Right lobe of liver (tissue), 4 donors: ENCODE data around the gene ASCL2.

Experiments used
- POLR2A ChIP-seq: fragments of 450-650 bp; IDR thresholded peaks from one replicate; pipeline ENCODE4 v1.6.1; 2017; ENCODE audit warnings: antibody characterized with exemption, mild to moderate bottlenecking
- TF ChIP-seq, protein P1 (sequence below), 4 donors: fragments of 200-600 bp in 3 of 4; fragments of 450-650 bp in 1 of 4; IDR thresholded peaks; one replicate each; pipeline versions ENCODE4 v1.5.1 to v1.8.0; 2016 to 2022; ENCODE audit warnings: antibody characterized with exemption in 4 of 4, mild to moderate bottlenecking in 2 of 4
- donor health status: DM: no; HTN: no; CAD: no.
- donor health status: DM: no; HTN: no; CAD: no.
- donor health status: DM: no; HTN: yes; CAD: no.

DNA sequence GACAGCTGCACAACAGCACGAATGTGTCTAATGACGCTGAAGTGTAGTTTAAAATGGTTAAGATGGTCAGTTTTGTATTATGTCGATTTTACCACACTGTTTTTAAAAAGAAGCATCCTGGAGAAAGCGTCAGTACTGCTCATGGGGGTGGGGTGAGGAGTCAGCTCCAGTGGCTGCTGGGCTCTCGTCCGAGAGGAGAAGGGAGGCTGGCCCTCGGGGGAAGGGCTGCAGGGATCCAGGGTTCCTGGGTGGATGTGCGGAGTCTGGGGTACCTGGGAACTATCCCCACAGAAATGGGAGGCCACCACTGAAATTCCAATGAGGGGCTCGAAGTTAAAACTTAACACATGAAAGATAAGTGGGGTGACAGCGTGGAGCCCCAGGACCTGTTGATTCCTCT, 19.5 kb upstream of the ASCL2 start:
- TF ChIP-seq, protein P1, sequence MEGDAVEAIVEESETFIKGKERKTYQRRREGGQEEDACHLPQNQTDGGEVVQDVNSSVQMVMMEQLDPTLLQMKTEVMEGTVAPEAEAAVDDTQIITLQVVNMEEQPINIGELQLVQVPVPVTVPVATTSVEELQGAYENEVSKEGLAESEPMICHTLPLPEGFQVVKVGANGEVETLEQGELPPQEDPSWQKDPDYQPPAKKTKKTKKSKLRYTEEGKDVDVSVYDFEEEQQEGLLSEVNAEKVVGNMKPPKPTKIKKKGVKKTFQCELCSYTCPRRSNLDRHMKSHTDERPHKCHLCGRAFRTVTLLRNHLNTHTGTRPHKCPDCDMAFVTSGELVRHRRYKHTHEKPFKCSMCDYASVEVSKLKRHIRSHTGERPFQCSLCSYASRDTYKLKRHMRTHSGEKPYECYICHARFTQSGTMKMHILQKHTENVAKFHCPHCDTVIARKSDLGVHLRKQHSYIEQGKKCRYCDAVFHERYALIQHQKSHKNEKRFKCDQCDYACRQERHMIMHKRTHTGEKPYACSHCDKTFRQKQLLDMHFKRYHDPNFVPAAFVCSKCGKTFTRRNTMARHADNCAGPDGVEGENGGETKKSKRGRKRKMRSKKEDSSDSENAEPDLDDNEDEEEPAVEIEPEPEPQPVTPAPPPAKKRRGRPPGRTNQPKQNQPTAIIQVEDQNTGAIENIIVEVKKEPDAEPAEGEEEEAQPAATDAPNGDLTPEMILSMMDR (IDR thresholded peaks at IDR 0.05): no peak
- TF ChIP-seq POLR2A: no peak
